Mammary epithelial cell (primary cell): ENCODE measurements around the gene NDUFA8.

Experiments
- CTCF ChIP-seq, 2 donors: IDR thresholded peaks in 1 of 2; conservative IDR thresholded peaks in 1 of 2; 2 replicates each; pipeline ENCODE4 v1.5.1; 2011 to 2012; ENCODE audit warnings: inconsistent platforms in 2 of 2, low read length in 2 of 2, mild to moderate bottlenecking in 2 of 2, control low read depth in 1 of 2, low read depth in 1 of 2; ENCODE audit not compliant: insufficient read depth in 1 of 2; ENCODE audit errors: extremely low read depth in 1 of 2
- EZH2 ChIP-seq: IDR thresholded peaks from 2 replicates; pipeline ENCODE4 v1.6.1; 2012; ENCODE audit warnings: low read length, inconsistent platforms, borderline replicate concordance

GRCh38 chr9:122197882-122198281 lies 38.3 kb upstream of the NDUFA8 start:
- TF ChIP-seq CTCF (conservative IDR thresholded peaks at IDR 0.05 in 1 of 2, IDR thresholded peaks at IDR 0.05 in 1 of 2; ENCODE audit: extremely low read depth in 1 of 2, insufficient read depth in 1 of 2, low read depth in 1 of 2, low read length in 2 of 2) (no peak), EZH2 (no peak)
